NCI-H510A treated with DMSO at 0.1 percent for 48 hours (cell line): Measurements from ENCODE around the gene RNASE8.

Source experiments
- DNase-seq: peaks from one replicate; lab custom pipeline; 2025; lab: John Stamatoyannopoulos, UW

Gene RNASE8

GRCh38 chr14:21092273-21093011 is 34.8 kb downstream of the RNASE8 start:
- no peak for DNase-seq

- no peak for DNase-seq
Measured at GRCh38 chr14:21093018-21093417, 35.4 kb downstream of the RNASE8 start.

DNA sequence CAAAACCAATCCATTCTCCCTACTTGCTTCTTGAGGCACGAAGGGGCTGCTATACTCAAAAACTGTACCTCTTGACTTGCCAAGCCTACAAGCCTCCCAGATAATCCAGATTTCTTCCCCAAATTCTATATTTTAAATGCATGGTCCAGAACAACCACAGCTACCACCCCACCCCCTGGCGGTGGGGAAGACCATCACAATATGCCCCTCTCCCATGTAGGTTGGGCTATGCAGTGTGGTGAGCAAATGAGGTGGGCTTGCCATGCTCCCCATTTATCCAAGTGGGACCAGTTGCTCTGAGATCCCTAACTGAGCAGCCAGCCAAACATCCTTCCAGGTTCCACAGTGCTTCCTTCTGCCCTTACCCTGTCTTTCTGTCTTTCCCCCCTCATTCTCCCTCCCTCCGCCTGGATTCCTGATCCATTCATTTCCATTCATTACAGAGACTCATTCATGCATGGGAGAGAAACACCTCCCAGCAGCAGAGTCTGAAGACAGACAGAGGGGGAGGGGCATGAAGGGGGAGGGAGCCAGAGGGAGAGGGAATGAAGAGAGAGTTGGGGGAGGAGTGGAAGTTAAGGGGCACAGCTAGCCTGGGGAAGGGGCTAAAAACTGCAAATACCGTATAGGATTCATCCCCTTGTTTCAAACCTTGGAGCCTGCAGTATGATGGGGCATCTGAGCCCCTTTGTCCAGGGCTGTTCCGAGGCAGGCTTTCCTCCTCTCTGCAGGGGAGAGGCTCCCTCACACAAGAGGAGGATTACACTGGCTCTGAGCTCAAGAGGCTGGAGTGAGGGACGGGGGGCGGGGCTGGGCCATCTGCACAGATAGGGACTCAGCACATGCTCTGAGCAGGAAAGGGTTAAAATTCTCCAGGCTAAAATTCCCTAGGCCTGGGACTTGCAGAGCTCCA is 36.4 kb downstream of the RNASE8 start:
- peak; percentile 89 for DNase-seq

DNA sequence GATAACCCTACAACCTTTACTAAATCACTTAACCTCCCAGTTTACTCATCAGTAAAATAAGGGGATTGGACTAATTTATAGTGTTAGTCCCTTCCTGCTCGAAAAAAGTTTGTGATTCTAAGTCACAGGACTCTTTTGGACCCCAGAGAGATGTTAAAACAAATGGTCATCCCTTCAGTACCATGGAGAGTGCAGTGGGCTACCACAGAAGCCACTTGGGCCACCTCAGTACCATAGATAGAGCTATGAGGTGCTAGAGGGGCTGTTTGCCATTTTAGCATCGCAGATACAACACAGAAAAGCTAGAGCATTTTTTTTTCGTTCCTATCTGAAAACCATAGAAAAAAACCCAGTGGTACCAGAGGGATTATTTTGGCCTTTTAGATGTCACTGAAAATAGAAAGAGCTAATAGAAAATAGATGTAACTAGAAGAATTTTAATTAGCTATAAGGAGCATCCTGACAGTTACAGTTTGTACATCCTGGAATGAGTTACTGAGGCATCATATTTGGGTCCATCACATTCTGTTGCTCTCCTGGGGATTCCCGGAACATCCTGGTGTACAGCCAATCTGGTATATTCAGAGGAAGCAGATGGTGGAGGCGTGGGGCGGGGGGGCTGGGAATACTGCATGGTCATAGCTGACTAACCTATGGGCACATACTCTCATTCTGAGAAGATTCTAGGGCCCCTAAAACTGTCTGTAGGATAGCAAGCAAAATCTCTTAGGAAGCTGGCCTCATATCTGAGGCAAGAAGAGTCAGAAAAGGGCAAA is 38.0 kb downstream of the RNASE8 start:
- no peak for DNase-seq

DNA sequence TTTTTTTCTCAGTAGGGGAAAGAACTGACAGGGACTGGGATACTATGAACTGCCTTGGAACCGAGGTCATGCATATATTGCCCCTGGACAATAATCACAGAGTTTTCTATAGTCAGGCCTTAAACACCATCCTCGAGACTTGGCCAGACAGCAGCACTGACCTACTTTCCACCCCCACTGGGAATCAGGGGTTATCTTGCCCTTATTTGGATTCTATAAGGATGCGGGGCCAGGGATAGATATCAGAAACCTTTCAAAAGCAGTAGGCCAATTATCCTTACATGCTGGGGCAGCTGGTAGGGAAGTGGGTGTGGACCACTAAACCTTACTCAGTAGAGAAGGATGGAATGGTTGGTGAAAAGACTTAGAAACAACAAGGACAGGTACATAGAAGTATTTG is 38.8 kb downstream of the RNASE8 start:
- no peak for DNase-seq

- DNase-seq, result no peak
Measured at GRCh38 chr14:21096978-21097635, 39.5 kb downstream of the RNASE8 start.

DNA sequence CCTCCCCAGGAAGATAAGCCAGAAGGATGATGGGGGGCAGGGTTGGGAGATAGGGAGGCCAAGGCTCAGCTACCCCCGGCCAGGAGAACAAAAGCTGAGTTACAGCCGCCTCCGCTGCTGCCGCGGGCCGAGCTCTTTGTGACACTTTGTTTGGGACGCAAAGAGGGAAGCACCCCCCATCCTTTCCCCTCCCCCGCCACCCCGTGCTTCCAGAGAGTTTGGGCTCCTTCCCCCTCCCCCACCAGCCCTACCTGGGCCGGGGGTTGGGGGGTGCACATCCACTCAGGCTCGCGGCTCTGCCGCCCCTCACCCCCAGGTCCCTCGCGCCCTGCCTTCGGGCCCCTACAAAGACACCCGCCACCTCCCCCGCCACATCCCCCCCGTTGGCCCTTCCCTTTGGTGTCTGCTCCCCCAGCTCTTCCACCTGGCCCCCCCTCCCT is 40.0 kb downstream of the RNASE8 start:
- DNase-seq, result no peak

- no peak for DNase-seq
Measured at GRCh38 chr14:21098076-21098891, 40.7 kb downstream of the RNASE8 start, which contains the start of gene ZNF219. ZNF219 (minus strand) TSS chr14:21098655; CDS start chr14:21093591, 5,064 bp downstream.

- peak; percentile 51 for DNase-seq
Measured at GRCh38 chr14:21098892-21099595, 41.4 kb downstream of the RNASE8 start.

DNA sequence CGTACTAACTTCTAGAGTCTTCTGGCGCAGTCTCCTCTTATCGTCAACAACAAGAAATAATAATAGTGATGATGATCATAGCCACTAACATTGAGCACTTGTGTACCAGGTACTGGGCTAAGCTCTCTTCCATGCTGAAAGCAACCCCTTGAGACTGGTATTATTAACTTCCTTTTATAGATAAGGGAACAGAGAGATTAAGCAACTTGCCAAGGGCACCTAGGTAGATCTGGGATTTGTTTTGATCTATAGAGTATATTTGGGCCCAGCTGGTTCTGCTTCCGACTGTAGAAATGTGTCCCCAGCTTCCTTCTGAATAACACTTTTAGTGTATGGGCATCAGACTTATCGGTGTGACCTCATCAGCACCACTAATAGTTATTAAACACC is 42.0 kb downstream of the RNASE8 start:
- DNase-seq, result no peak

DNA sequence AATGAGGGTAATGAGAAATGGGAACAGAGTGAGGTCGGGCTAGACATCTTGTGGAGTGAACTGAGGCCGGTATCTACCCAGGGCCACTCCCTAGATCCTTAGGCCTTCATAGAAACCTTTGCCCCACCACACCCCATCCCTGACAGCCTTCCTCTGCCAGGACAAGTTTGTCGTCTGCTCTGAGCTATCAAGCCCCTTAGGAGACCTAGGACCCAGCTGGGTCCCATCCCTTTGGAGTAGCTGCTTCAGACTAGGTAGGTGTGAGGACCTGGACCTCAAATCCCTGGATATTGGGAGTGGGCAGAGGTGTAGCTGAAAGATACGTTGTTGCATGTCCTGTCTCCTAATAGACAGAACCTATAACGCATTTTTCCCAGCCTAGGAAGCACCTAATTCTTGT is 43.3 kb downstream of the RNASE8 start, which contains the start of gene TMEM253:
Gene TMEM253 (plus strand): TSS at position 136 of the 400 bp plus-strand sequence. CDS start 278 bp downstream, outside the sequence.
- DNase-seq, result no peak

GRCh38 chr14:21101802-21102413 is 44.3 kb downstream of the RNASE8 start:
- DNase-seq, result no peak

DNA sequence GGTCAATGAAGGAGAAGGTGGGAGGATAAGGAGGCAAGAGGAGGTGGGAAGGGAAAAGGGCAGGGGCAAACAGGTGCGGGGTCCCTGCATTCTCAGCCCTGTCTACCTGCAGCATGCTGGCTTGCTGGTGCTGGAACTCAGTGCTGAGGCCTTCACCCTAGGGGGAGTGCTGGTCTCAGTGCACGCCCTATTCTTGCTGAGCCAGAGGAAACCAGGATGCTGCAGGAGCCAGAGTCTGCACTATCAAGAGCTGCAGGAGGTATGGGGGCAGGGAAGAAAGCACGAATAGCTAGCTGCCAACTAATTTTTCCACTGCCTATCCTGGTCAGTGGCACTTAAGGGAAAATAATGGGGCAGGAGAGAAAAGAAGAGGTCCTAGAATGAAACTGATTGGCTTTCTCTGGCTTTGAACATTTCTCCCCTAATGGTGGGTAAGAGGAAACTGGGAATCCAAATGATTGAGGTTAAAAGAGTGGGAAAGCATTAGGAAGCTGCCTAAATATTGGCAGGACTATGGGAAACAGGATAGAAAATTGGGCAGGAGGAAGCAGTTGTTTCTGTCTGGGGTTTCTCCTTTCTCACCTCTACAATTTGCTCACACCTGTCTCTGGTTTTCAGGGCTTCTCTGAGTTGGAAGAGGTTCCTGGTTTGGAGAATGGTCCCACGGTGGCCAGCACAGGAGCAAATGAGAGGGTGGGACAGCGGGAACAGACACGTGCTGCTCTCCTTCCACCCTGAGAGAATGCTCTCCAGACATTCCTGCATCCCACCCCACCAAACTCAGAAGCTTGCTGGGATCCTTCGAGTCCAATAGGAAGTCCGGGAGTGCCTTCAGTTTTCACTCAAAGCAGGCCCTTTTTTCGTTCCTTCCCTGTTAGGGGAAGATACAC is 45.1 kb downstream of the RNASE8 start:
- DNase-seq, result no peak

GRCh38 chr14:21103411-21103709 is 45.7 kb downstream of the RNASE8 start:
- DNase-seq, result no peak

DNA sequence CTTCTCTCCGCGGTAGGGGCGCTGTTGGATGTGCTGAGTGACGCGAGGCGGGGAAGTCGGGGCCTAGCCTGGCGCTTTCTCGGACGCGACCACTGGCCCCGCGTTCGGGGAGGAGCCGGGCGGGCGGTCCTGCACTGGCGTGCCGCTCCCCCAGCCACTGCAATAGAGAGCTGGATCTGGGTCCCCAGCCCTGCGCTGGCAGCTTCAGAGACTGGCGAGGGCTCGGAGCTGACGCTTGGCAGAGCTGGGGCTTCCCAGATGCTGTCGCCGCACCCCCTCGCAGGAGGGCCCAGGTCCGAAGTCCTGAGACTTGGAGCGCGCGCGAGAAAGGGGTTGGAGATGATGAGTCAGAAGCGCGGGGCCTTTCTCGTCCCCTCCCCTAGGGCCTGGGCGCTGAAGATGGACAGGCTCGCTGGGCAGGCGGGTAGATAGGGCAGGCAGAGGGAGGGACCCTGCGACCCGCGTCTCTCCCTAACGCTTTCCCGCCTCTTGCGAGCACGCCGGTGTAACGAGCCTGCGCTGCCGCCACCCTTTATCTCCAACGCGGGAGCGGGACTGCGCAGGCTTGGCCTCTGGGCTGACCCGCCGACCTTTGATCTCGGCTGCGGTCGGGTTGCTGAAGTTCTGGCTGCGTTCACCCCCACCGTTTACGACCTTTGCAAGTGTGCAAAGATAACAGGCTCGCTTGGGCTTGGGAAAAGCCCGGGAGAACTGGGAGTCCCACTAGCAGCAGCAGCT is 46.3 kb downstream of the RNASE8 start:
- DNase-seq, result peak; percentile 94

DNA sequence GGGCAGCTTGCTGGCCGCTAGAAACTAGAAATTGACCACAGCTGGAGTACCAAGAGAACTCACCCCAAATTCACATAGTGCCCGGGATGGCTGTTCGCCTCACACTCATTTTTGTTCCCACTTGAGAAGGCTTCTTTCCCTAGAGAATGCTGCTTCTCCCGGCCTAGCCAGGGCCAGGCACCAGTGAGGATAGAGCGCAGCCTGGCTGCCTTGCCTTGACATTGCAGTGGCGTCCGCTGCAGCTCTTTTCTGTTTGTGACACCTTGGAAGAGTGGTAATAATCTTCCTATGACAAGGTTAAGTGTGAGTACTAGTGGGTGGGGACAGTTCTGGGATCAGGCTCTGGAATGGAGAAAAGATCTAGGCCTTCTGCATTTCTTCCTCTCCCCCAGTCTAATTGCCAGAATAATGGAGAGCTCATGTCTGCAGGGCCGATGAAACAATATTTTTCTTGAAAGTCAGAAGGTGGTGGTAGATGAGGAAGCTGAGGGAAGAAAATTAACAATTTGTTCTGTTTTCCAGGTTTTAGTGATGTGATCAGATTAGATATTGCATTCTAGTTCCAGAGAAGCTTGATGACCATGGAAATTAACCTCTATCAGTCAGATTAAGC is 46.9 kb downstream of the RNASE8 start:
- peak; percentile 92 for DNase-seq

- no peak for DNase-seq
Measured at GRCh38 chr14:21105095-21105494, 47.5 kb downstream of the RNASE8 start.

DNA sequence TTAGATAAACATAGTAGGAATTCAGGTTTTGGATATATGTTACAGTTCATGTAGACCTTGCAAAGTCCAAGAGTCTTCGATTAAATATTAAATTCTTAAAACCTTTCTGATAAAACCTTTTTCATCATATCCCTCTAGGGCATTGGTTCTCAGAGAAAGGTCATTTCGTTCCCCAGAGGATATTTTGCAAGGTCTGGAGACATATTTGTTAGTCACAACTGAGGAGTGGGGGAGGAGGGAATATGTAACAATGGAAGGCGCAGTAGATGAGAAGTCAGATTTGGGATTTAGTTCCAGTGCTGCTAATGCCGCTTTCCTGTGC is 48.5 kb downstream of the RNASE8 start:
- no peak for DNase-seq
